Measurements from ENCODE around the gene WDR38.
A peak's percentile ranks its signal among the peaks of the same experiment; 100 is the strongest.

WDR38 gene

GRCh38 chr9:124858330-124859046, 5.2 kb downstream of the WDR38 start:
- Histone ChIP-seq H3K79me1 (ENCODE audit: low read length) (peaks cover 18% of the 10 kb centered on the region), H3K18ac (ENCODE audit: low read length) (no peak overlapping the region), H4K8ac (ENCODE audit: low read depth, low read length) (no peak overlapping the region), H3K27ac (ENCODE audit: low read depth, low read length) (no peak overlapping the region), H3K4me3 (ENCODE audit: low read length) (no peak overlapping the region), H3K4ac (ENCODE audit: low read depth, low read length) (no peak overlapping the region), H2BK120ac (ENCODE audit: low read depth, low read length) (no peak overlapping the region), H2BK15ac (replicated peaks; ENCODE audit: low read depth) (no peak overlapping the region), H3K36me3 (ENCODE audit: control insufficient read depth, insufficient read depth, low read length) (peaks cover 32% of the 10 kb centered on the region), H2AK5ac (ENCODE audit: low read length) (no peak overlapping the region), H3K9ac (ENCODE audit: low read length) (no peak overlapping the region), H3K79me2 (ENCODE audit: control insufficient read depth, insufficient read depth, low read length) (peaks cover 34% of the 10 kb centered on the region), H3K4me2 (ENCODE audit: low read length) (no peak overlapping the region), H2BK5ac (ENCODE audit: low read length) (no peak overlapping the region), H3K4me1 (ENCODE audit: control insufficient read depth, low read depth, low read length) (peaks cover 4% of the 10 kb centered on the region), H3K23ac (ENCODE audit: low read length) (no peak overlapping the region), H3K27me3 (ENCODE audit: insufficient read depth, low read length, poor library complexity) (no peaks in the 10 kb centered on the region), H3K56ac (ENCODE audit: low read length) (peak overlapping the region; percentile 50), H4K5ac (ENCODE audit: low read length) (no peak overlapping the region)
- DNase-seq = no peak
- no CpG with 5 or more reads among the region's 9 CpGs for WGBS (ENCODE audit: extremely low coverage, insufficient coverage, low lambda C conversion rate)

- H3K4me1 ChIP-seq (ENCODE audit: control insufficient read depth, low read depth, low read length) = peaks cover 4% of the 10 kb centered on the region
- H2BK5ac ChIP-seq (ENCODE audit: low read length) = no peak overlapping the region
- peak overlapping the region; percentile 35 for H3K23ac ChIP-seq (ENCODE audit: low read length)
- peaks cover 18% of the 10 kb centered on the region for H3K79me1 ChIP-seq (ENCODE audit: low read length)
- DNase-seq = no peak
- H3K4me3 ChIP-seq (ENCODE audit: low read length) = peak overlapping the region; percentile 95
- H2AK5ac ChIP-seq (ENCODE audit: low read length) = no peak overlapping the region
- no peaks in the 10 kb centered on the region for H3K27me3 ChIP-seq (ENCODE audit: insufficient read depth, low read length, poor library complexity)
- peak overlapping the region; percentile 98 for H3K56ac ChIP-seq (ENCODE audit: low read length)
- no peak overlapping the region for H3K18ac ChIP-seq (ENCODE audit: low read length)
- no peak overlapping the region for H4K5ac ChIP-seq (ENCODE audit: low read length)
- H3K9ac ChIP-seq (ENCODE audit: low read length) = peak overlapping the region; percentile 98
- peaks cover 34% of the 10 kb centered on the region for H3K79me2 ChIP-seq (ENCODE audit: control insufficient read depth, insufficient read depth, low read length)
- H3K4ac ChIP-seq (ENCODE audit: low read depth, low read length) = no peak overlapping the region
- H2BK15ac ChIP-seq (replicated peaks; ENCODE audit: low read depth) = no peak overlapping the region
- H3K27ac ChIP-seq (ENCODE audit: low read depth, low read length) = no peak overlapping the region
- H3K36me3 ChIP-seq (ENCODE audit: control insufficient read depth, insufficient read depth, low read length) = peaks cover 32% of the 10 kb centered on the region
- WGBS (ENCODE audit: extremely low coverage, insufficient coverage, low lambda C conversion rate) = no CpG with 5 or more reads among the region's 10 CpGs
- no peak overlapping the region for H4K8ac ChIP-seq (ENCODE audit: low read depth, low read length)
- no peak overlapping the region for H2BK120ac ChIP-seq (ENCODE audit: low read depth, low read length)
- H3K4me2 ChIP-seq (ENCODE audit: low read length) = peak overlapping the region; percentile 99
Observed at GRCh38 chr9:124859803-124860581, 6.7 kb downstream of the WDR38 start.

GRCh38 chr9:124860582-124861341, 7.5 kb downstream of the WDR38 start:
- peaks cover 34% of the 10 kb centered on the region for H3K79me2 ChIP-seq (ENCODE audit: control insufficient read depth, insufficient read depth, low read length)
- H3K23ac ChIP-seq (ENCODE audit: low read length) = peak overlapping the region; percentile 32
- peaks cover 18% of the 10 kb centered on the region for H3K79me1 ChIP-seq (ENCODE audit: low read length)
- H3K4me2 ChIP-seq (ENCODE audit: low read length) = peak overlapping the region; percentile 99
- no CpG with 5 or more reads among the region's 12 CpGs for WGBS (ENCODE audit: extremely low coverage, insufficient coverage, low lambda C conversion rate)
- no peak overlapping the region for H2BK15ac ChIP-seq (replicated peaks; ENCODE audit: low read depth)
- H2BK120ac ChIP-seq (ENCODE audit: low read depth, low read length) = no peak overlapping the region
- H3K4me1 ChIP-seq (ENCODE audit: control insufficient read depth, low read depth, low read length) = peaks cover 4% of the 10 kb centered on the region
- peak overlapping the region; percentile 93 for H3K4ac ChIP-seq (ENCODE audit: low read depth, low read length)
- H3K56ac ChIP-seq (ENCODE audit: low read length) = peak overlapping the region; percentile 98
- H3K27ac ChIP-seq (ENCODE audit: low read depth, low read length) = no peak overlapping the region
- no peak overlapping the region for H4K5ac ChIP-seq (ENCODE audit: low read length)
- peak overlapping the region; percentile 8 for H2AK5ac ChIP-seq (ENCODE audit: low read length)
- H2BK5ac ChIP-seq (ENCODE audit: low read length) = peak overlapping the region; percentile 11
- DNase-seq = no peak
- no peak overlapping the region for H3K18ac ChIP-seq (ENCODE audit: low read length)
- no peaks in the 10 kb centered on the region for H3K27me3 ChIP-seq (ENCODE audit: insufficient read depth, low read length, poor library complexity)
- peaks cover 32% of the 10 kb centered on the region for H3K36me3 ChIP-seq (ENCODE audit: control insufficient read depth, insufficient read depth, low read length)
- H3K4me3 ChIP-seq (ENCODE audit: low read length) = peak overlapping the region; percentile 95
- H3K9ac ChIP-seq (ENCODE audit: low read length) = peak overlapping the region; percentile 98
- no peak overlapping the region for H4K8ac ChIP-seq (ENCODE audit: low read depth, low read length)

- Histone ChIP-seq H4K8ac (ENCODE audit: low read depth, low read length) (no peak within 1 kb of the TSS), H2BK15ac (replicated peaks; ENCODE audit: low read depth) (no peak within 1 kb of the TSS), H3K79me2 (ENCODE audit: control insufficient read depth, insufficient read depth, low read length) (peaks cover 34% of the 10 kb centered on the region), H3K9ac (ENCODE audit: low read length) (peak within 1 kb of the TSS; percentile 98), H3K36me3 (ENCODE audit: control insufficient read depth, insufficient read depth, low read length) (peaks cover 32% of the 10 kb centered on the region), H3K4me2 (ENCODE audit: low read length) (peak within 1 kb of the TSS; percentile 99), H3K18ac (ENCODE audit: low read length) (peak within 1 kb of the TSS; percentile 69), H3K56ac (ENCODE audit: low read length) (peak within 1 kb of the TSS; percentile 99), H2BK5ac (ENCODE audit: low read length) (peak within 1 kb of the TSS; percentile 99), H2BK120ac (ENCODE audit: low read depth, low read length) (peak within 1 kb of the TSS; percentile 55), H4K5ac (ENCODE audit: low read length) (no peak within 1 kb of the TSS), H3K27me3 (ENCODE audit: insufficient read depth, low read length, poor library complexity) (no peaks in the 10 kb centered on the region), H3K4me3 (ENCODE audit: low read length) (peak within 1 kb of the TSS; percentile 95), H3K27ac (ENCODE audit: low read depth, low read length) (peak within 1 kb of the TSS; percentile 88), H3K23ac (ENCODE audit: low read length) (peak within 1 kb of the TSS; percentile 97), H3K4me1 (ENCODE audit: control insufficient read depth, low read depth, low read length) (peaks cover 4% of the 10 kb centered on the region), H3K79me1 (ENCODE audit: low read length) (peaks cover 18% of the 10 kb centered on the region), H2AK5ac (ENCODE audit: low read length) (peak within 1 kb of the TSS; percentile 8), H3K4ac (ENCODE audit: low read depth, low read length) (peak within 1 kb of the TSS; percentile 93)
- whole genome bisulfite sequencing (ENCODE audit: extremely low coverage, insufficient coverage, low lambda C conversion rate) = no CpG with 5 or more reads among the region's 92 CpGs
- DNase-seq = peak; percentile 96
Observed at GRCh38 chr9:124861342-124862229, 8.3 kb downstream of the WDR38 start, which contains the start of the genes ARPC5L and RPL35. Gene ARPC5L (plus strand): TSS chr9:124862130. CDS start chr9:124869291, 7,161 bp downstream. Gene RPL35 (minus strand): TSS chr9:124861957. CDS start chr9:124861912, 45 bp downstream.

GRCh38 chr9:124863371-124863871, 10.2 kb downstream of the WDR38 start:
- Histone ChIP-seq H3K4me1 (ENCODE audit: control insufficient read depth, low read depth, low read length) (peaks cover 7% of the 10 kb centered on the region), H3K18ac (ENCODE audit: low read length) (no peak overlapping the region), H4K5ac (ENCODE audit: low read length) (no peak overlapping the region), H3K36me3 (ENCODE audit: control insufficient read depth, insufficient read depth, low read length) (peaks cover 22% of the 10 kb centered on the region), H4K8ac (ENCODE audit: low read depth, low read length) (no peak overlapping the region), H3K4me2 (ENCODE audit: low read length) (no peak overlapping the region), H3K79me1 (ENCODE audit: low read length) (peaks cover 15% of the 10 kb centered on the region), H3K27me3 (ENCODE audit: insufficient read depth, low read length, poor library complexity) (no peaks in the 10 kb centered on the region), H3K23ac (ENCODE audit: low read length) (no peak overlapping the region), H2AK5ac (ENCODE audit: low read length) (no peak overlapping the region), H3K9ac (ENCODE audit: low read length) (no peak overlapping the region), H2BK15ac (replicated peaks; ENCODE audit: low read depth) (no peak overlapping the region), H3K4ac (ENCODE audit: low read depth, low read length) (no peak overlapping the region), H3K27ac (ENCODE audit: low read depth, low read length) (no peak overlapping the region), H3K56ac (ENCODE audit: low read length) (peak overlapping the region; percentile 17), H3K4me3 (ENCODE audit: low read length) (no peak overlapping the region), H3K79me2 (ENCODE audit: control insufficient read depth, insufficient read depth, low read length) (peaks cover 39% of the 10 kb centered on the region), H2BK120ac (ENCODE audit: low read depth, low read length) (no peak overlapping the region), H2BK5ac (ENCODE audit: low read length) (no peak overlapping the region)
- WGBS (ENCODE audit: extremely low coverage, insufficient coverage, low lambda C conversion rate) = no CpG with 5 or more reads among the region's 7 CpGs
- DNase-seq = no peak

Measured in mesendoderm (in vitro differentiated cells).